HL-60 (cell line): ENCODE results near the gene NOC4L.

Source experiments
- CTCF ChIP-seq: IDR thresholded peaks from one replicate; pipeline ENCODE4 v1.5.1; 2011; ENCODE audit warnings: low read length, control low read depth, inconsistent platforms; ENCODE audit not compliant: insufficient read depth
- GABPA ChIP-seq: IDR thresholded peaks from 2 replicates; pipeline ENCODE4 v1.6.1; 2012; ENCODE audit warnings: low read depth
- POLR2AphosphoS5 ChIP-seq: IDR thresholded peaks from 2 replicates; pipeline ENCODE4 v1.6.1; 2012; ENCODE audit warnings: low read depth
- REST ChIP-seq: IDR thresholded peaks from 2 replicates; pipeline ENCODE4 v1.6.1; 2012; ENCODE audit warnings: low read depth; ENCODE audit not compliant: insufficient replicate concordance
- SPI1 ChIP-seq: IDR thresholded peaks from 2 replicates; pipeline ENCODE4 v1.6.1; 2012; ENCODE audit warnings: low read depth, mild to moderate bottlenecking, borderline replicate concordance

- TF ChIP-seq GABPA, result no peak
- no peak for TF ChIP-seq CTCF
- TF ChIP-seq REST, result no peak
- TF ChIP-seq POLR2AphosphoS5, result no peak
- no peak for TF ChIP-seq SPI1
These were observed 1.4 kb upstream of the NOC4L start for GRCh38 chr12:132142679-132143335.
